ENCODE measurements around the gene VPS52.

Gene VPS52

GRCh38 chr6:33211666-33212422 is 59.8 kb downstream of the VPS52 start:
- DNase-seq (ENCODE audit: low read depth in 2 of 2), result no peak

DNA sequence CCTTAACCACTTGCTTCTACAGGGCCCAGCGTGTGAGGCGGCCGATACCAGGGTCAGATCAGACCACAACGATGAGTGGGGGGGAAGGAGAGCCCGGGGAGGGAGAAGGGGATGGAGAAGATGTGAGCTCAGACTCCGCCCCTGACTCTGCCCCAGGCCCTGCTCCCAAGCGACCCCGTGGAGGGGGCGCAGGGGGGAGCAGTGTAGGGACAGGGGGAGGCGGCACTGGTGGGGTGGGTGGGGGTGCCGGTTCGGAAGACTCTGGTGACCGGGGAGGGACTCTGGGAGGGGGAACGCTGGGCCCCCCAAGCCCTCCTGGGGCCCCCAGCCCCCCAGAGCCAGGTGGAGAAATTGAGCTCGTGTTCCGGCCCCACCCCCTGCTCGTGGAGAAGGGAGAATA is 60.5 kb downstream of the VPS52 start:
- no peak for DNase-seq (ENCODE audit: low read depth in 2 of 2)

GRCh38 chr6:33209856-33210255 is 61.8 kb downstream of the VPS52 start:
- DNase-seq (ENCODE audit: low read depth in 2 of 2), result no peak

GRCh38 chr6:33208091-33208967 is 63.3 kb downstream of the VPS52 start, which contains the start of gene RING1:
RING1 (plus strand) TSS chr6:33208500; CDS start chr6:33208823, 323 bp downstream.
- DNase-seq (ENCODE audit: low read depth in 2 of 2), result peak; percentile 66 to 79

GRCh38 chr6:33207552-33208090 is 64.1 kb downstream of the VPS52 start:
- no peak for DNase-seq (ENCODE audit: low read depth in 2 of 2)

GRCh38 chr6:33206864-33207551 is 64.7 kb downstream of the VPS52 start:
- DNase-seq (ENCODE audit: low read depth in 2 of 2), result no peak

DNA sequence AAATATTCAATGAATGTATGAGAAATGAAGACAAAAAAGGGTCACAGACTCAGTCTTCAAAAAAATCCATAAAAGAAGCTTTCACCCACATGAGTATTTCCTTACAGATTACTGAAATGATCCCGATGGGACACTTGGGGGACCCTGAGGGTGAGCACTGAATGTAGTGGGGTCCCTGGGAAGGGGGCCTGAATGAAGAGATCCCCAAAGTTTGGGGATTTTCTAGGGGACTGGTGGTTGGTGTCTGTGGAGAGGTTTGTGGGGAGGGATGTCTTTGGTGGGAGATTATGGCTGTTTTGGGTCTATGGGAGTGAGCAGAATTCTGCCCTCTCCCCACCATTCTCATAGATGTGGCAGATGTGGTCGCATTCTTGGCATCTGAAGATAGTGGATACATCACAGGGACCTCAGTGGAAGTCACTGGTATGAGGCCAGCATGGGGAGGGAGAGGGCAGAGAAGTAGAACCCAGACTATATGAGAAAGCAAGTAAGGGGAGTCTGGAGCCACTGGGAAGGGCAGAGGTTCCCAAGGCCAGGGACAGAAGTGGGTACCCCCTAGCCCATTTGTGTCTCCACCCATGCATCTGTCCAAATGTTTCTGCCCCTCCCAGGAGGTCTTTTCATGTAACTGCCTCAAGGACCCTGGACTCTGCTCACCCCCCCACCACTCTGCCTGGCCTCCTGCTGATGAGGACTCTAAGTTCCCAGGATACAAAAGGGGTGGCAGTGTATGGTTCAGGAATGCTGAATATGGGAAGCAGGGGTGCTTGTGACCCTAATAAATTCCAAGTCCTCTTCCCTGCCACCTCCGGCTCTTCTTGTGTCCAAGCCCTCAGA is 65.4 kb downstream of the VPS52 start:
- no peak for DNase-seq (ENCODE audit: low read depth in 2 of 2)

DNA sequence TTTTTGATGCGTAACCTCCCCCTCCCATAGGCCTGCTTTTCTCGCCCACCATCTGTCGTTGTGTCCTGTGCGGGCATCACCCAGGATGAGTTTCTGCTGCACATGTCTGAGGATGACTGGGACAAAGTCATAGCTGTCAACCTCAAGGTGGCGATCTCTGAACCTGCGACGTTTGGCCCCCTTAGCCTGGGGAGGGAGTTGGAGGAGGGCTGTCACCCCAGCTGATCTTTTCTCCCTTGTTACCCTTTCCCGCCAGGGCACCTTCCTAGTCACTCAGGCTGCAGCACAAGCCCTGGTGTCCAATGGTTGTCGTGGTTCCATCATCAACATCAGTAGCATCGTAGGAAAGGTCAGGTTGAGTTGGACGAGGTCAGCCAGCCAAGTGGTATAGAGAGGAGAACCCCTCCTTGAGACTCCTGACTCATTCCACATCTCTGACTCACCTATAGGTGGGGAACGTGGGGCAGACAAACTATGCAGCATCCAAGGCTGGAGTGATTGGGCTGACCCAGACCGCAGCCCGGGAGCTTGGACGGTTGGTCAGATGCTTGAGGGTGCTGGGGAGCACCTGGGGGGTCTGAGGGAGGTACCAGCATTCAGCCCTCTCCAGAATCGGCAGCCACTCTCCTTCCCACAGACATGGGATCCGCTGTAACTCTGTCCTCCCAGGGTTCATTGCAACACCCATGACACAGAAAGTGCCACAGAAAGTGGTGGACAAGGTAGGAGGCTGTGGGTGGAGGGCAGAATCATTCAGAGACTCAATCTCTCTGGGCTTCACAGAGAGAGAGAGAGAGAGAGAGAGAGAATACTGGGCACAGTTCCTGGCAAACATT is 66.3 kb downstream of the VPS52 start:
- DNase-seq (ENCODE audit: low read depth in 2 of 2), result no peak

- peak; percentile 76 to 87 for DNase-seq (ENCODE audit: low read depth in 2 of 2)
Observed at GRCh38 chr6:33204415-33205190, 67.1 kb downstream of the VPS52 start, which contains the start of gene HSD17B8. HSD17B8 (plus strand) TSS chr6:33204655; CDS start chr6:33204669, 14 bp downstream.

DNA sequence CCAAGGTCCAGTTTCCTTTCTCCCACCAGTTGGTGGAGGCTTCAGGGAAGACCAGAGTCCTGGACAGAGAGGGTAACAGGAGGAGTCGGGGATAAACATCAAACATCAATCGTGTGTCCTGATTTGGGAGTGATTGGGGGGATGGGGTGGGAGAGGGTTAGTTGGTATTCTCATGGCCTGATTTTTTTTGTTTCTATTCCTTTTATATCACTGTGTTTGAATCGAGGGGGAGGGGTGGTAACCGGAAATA is 67.6 kb downstream of the VPS52 start:
- no peak for DNase-seq (ENCODE audit: low read depth in 2 of 2)

- no peak for DNase-seq (ENCODE audit: low read depth in 2 of 2)
Observed at GRCh38 chr6:33203443-33204164, 68.1 kb downstream of the VPS52 start.

- no peak for DNase-seq (ENCODE audit: low read depth in 2 of 2)
Observed at GRCh38 chr6:33202799-33203198, 68.9 kb downstream of the VPS52 start.

- DNase-seq (ENCODE audit: low read depth in 2 of 2), result no peak
Observed at GRCh38 chr6:33201935-33202334, 69.7 kb downstream of the VPS52 start.

DNA sequence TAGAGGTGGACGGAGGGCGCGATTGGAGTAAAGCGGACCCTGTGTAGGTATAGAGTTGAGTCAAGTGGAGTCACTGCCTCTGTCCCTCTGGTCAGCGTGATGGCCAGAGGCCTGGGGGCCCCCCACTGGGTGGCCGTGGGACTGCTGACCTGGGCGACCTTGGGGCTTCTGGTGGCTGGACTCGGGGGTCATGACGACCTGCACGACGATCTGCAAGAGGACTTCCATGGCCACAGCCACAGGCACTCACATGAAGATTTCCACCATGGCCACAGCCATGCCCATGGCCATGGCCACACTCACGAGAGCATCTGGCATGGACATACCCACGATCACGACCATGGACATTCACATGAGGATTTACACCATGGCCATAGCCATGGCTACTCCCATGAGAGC is 70.5 kb downstream of the VPS52 start:
- no peak for DNase-seq (ENCODE audit: low read depth in 2 of 2)
